A673 (cell line): ENCODE results near the gene CACNG3. TPM values are rescaled to one million over a fixed set of nuclear protein-coding genes. Genes with fewer than 3 reads are reported as not detected.

Experiments
- BruUV-seq: library from RNA; stranded (reverse); fragments of 400-500 nt; replicated peaks from 2 replicates; lab custom pipeline; 2021; lab: Mats Ljungman, UMichigan
- CTCF ChIA-PET: fragments of 300-600 bp; sonication (Branson Sonifier 250); formaldehyde crosslinking; loops from one replicate; lab custom pipeline; 2022; ENCODE audit warnings: antibody characterized with exemption; lab: Charles Lee
- POLR2A ChIA-PET: fragments of 300-600 bp; sonication (Branson Sonifier 250); formaldehyde crosslinking; loops from one replicate; lab custom pipeline; 2022; ENCODE audit warnings: antibody characterized with exemption; ENCODE audit not compliant: low non-redundant PET; lab: Charles Lee
- DNase-seq: peaks from one replicate; pipeline ENCODE4 v3.0.0-alpha.2; 2015; ENCODE audit warnings: low spot score
- H3K27ac ChIP-seq: fragments of 200-600 bp; sonication (generic); 2 replicates; pipeline ENCODE4 v1.5.1; 2016; ENCODE audit warnings: mixed run types, low read depth, mild to moderate bottlenecking, mixed read lengths, antibody characterized with exemption, low read length; ENCODE audit not compliant: poor library complexity, severe bottlenecking
- H3K27me3 ChIP-seq: fragments of 200-600 bp; sonication (generic); replicated peaks from 2 replicates; pipeline ENCODE4 v1.6.1; 2017; ENCODE audit warnings: mixed run types, low read depth, mild to moderate bottlenecking, mixed read lengths, antibody characterized with exemption, low read length; ENCODE audit not compliant: insufficient read depth, poor library complexity
- H3K36me3 ChIP-seq: fragments of 200-600 bp; sonication (generic); 2 replicates; pipeline ENCODE4 v1.6.1; 2016; ENCODE audit warnings: mixed run types, mild to moderate bottlenecking, mixed read lengths, antibody characterized with exemption, low read length; ENCODE audit not compliant: insufficient read depth, poor library complexity, severe bottlenecking
- H3K4me1 ChIP-seq: fragments of 200-600 bp; sonication (generic); 2 replicates; pipeline ENCODE4 v1.6.1; 2017; ENCODE audit warnings: mixed run types, mild to moderate bottlenecking, mixed read lengths, antibody characterized with exemption, low read length; ENCODE audit not compliant: insufficient read depth, poor library complexity, severe bottlenecking
- H3K4me3 ChIP-seq: fragments of 200-600 bp; sonication (generic); 2 replicates; pipeline ENCODE4 v1.5.1; 2016; ENCODE audit warnings: low read depth, mixed run types, mild to moderate bottlenecking, mixed read lengths, low read length; ENCODE audit not compliant: poor library complexity, severe bottlenecking
- H3K9me3 ChIP-seq: fragments of 200-600 bp; sonication (generic); 2 replicates; pipeline ENCODE4 v1.6.1; 2016; ENCODE audit warnings: mixed run types, low read depth, mild to moderate bottlenecking, mixed read lengths, antibody characterized with exemption, low read length; ENCODE audit not compliant: poor library complexity, severe bottlenecking
- EZH2 ChIP-seq: fragments of 200-600 bp; sonication (generic); IDR thresholded peaks from 2 replicates; pipeline ENCODE4 v1.6.1; 2017; ENCODE audit warnings: borderline replicate concordance, low read depth, mild to moderate bottlenecking, mixed read lengths, antibody characterized with exemption, low read length; ENCODE audit not compliant: poor library complexity, severe bottlenecking
- intact Hi-C: fragments of 100-400 bp; cut with micrococcal nuclease; formaldehyde crosslinking; loops from one replicate; pipeline ENCODE4 v1.10.0; 2022; ENCODE audit not compliant: unreplicated experiment
- total RNA-seq: library from RNA; stranded (reverse); gene quantifications from 2 replicates; pipeline ENCODE4 v1.2.3, GENCODE V29; 2021
- TF ChIP-seq, protein P1 (sequence below): fragments of 300-800, 200-600 bp; sonication (generic); conservative IDR thresholded peaks from 2 replicates; pipeline ENCODE4 v1.5.1; 2017; ENCODE audit warnings: low read depth, mild to moderate bottlenecking, antibody characterized with exemption, low read length, moderate library complexity, mixed read lengths

Gene CACNG3
- total RNA-seq, 1 experiment from 2014 or later, result 3.6 TPM

DNA sequence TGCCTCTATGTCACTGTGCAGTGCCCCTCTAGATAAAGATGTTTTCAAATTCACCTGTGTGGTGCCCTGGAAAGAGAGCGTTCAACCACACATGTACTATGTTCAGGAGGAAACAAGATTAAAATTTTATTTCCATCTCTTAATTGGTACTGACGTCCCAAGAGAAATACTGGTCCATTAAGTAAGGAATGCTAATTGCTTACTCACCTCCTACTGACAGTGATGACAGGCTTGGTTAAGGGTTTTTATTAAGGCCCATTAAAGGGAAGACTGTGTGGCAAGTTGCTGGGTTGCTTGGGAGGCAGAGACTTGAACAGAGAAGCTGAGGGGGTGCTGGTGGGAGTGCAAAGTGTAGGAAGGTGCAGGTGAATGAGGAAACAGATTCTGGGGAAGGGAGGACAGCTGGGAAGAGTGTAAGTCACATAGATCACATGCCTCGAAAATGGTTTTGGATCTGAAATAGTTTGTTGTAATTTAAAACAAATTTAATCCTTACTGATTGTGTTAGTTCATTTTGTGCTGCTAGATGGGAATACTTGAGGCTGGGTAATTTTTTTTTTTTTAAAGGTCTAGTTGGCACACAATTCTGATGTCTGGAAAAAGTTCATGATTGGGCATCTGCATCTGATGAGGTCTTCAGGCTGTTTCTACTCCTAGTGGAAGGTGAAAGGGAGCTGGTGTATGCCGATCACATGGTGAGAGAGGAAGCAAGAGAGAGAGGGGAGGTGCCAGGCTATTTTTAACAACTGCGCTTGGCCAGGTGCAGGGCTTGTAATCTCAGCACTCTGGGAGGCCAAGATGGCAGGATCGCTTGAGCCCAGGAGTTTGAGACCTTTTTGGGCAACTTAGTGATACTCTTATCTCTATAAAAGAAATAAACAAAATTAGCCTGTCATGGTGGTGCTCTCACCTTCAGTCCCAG, 140.5 kb downstream of the CACNG3 start:
- DNase-seq, result peak; percentile 56
- H3K36me3 ChIP-seq, result no peaks in the 10 kb centered on the region
- peaks cover 17% of the 10 kb centered on the region for H3K4me1 ChIP-seq
- no peak overlapping the region for H3K27ac ChIP-seq
- BruUV-seq, result no TSS peak
- ChIA-PET POLR2A (no interaction called here), CTCF (no interaction called here)
- TF ChIP-seq, protein P1, sequence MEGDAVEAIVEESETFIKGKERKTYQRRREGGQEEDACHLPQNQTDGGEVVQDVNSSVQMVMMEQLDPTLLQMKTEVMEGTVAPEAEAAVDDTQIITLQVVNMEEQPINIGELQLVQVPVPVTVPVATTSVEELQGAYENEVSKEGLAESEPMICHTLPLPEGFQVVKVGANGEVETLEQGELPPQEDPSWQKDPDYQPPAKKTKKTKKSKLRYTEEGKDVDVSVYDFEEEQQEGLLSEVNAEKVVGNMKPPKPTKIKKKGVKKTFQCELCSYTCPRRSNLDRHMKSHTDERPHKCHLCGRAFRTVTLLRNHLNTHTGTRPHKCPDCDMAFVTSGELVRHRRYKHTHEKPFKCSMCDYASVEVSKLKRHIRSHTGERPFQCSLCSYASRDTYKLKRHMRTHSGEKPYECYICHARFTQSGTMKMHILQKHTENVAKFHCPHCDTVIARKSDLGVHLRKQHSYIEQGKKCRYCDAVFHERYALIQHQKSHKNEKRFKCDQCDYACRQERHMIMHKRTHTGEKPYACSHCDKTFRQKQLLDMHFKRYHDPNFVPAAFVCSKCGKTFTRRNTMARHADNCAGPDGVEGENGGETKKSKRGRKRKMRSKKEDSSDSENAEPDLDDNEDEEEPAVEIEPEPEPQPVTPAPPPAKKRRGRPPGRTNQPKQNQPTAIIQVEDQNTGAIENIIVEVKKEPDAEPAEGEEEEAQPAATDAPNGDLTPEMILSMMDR, result no peak
- TF ChIP-seq EZH2, result no peak
- no peaks in the 10 kb centered on the region for H3K27me3 ChIP-seq
- H3K9me3 ChIP-seq, result peaks cover 7% of the 10 kb centered on the region
- H3K4me3 ChIP-seq, result no peak overlapping the region
- intact Hi-C loops, result no loop called here

DNA sequence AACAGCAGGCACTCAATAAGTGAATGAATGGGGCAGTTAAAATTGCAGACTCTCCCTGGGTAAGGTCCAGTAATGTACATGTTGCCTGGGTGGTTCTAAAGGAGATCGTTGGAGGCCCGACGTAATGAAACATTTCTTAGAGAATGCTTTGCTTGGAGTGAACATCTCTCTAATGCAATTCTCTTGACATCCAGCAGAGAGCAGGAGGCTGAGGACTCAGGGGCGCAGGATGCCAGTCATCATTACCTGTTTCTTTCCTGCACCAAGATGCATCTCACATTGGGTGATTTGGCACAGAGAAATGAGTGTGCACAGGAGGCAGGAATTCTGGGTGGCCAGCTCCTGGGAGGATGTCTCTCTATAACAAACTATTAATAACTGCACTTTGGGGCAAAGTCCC, 152.9 kb downstream of the CACNG3 start:
- Histone ChIP-seq H3K27ac (no peak overlapping the region), H3K36me3 (no peaks in the 10 kb centered on the region), H3K4me3 (no peak overlapping the region), H3K27me3 (no peaks in the 10 kb centered on the region), H3K4me1 (peaks cover 6% of the 10 kb centered on the region), H3K9me3 (no peaks in the 10 kb centered on the region)
- peak; percentile 23 for DNase-seq
- TF ChIP-seq, protein P1, result peak; percentile 63
- no peak for TF ChIP-seq EZH2
- ChIA-PET POLR2A (no interaction called here), CTCF (interaction anchor here (1.1 to 1.6 kb wide), 2 partner anchors 88 to 90 kb away, joined by 3 to 4 read pairs; no protein-coding TSS in a partner anchor)
- intact Hi-C loops, result loop anchor here (1.0 kb wide), 1 partner anchor 90 kb away; no protein-coding TSS in a partner anchor
- no TSS peak for BruUV-seq
